ENCODE data around the gene TBC1D2. TPM values are rescaled to one million over a fixed set of nuclear protein-coding genes. Genes with fewer than 3 reads are reported as not detected.
A peak's percentile ranks its signal among the peaks of the same experiment; 100 is the strongest.

TBC1D2 gene
- total and polyA plus RNA-seq, 2 of the 13 experiments (the other 11 are each of a cell fraction or from before 2014, with no cell fraction given), result 2.0 to 2.8 TPM

- TF ChIP-seq NFKB2 (CRISPR knock-in tag; IDR thresholded peaks at IDR 0.05; ENCODE audit: borderline replicate concordance) (peak; percentile 73; the same call in 1 of the 2 replicates), PAX8 (CRISPR knock-in tag; IDR thresholded peaks at IDR 0.05; ENCODE audit: borderline replicate concordance) (no peak), ZMYM3 (CRISPR knock-in tag; IDR thresholded peaks at IDR 0.05) (peak; percentile 68; the same call in 1 of the 2 replicates), STAG1 (CRISPR knock-in tag; IDR thresholded peaks at IDR 0.05) (peak; percentile 69), FOXC1 (CRISPR knock-in tag; IDR thresholded peaks at IDR 0.05; ENCODE audit: borderline replicate concordance) (no peak), TFAP4 (IDR thresholded peaks at IDR 0.05; ENCODE audit: borderline replicate concordance, low read depth) (no peak), BRD4 (CRISPR knock-in tag; IDR thresholded peaks at IDR 0.05) (peak; percentile 78), LCORL (IDR thresholded peaks at IDR 0.05) (no peak), LCORL (CRISPR knock-in tag; IDR thresholded peaks at IDR 0.05) (peak; percentile 70), ZFP37 (CRISPR knock-in tag; IDR thresholded peaks at IDR 0.05; ENCODE audit: borderline replicate concordance) (0 out of 2 replicates have a peak, but pooled peaks have one; percentile 64), HNRNPLL (IDR thresholded peaks at IDR 0.05; ENCODE audit: low read depth, low read length, poor library complexity, severe bottlenecking) (peak; percentile 68), CENPT (CRISPR knock-in tag; IDR thresholded peaks at IDR 0.05; ENCODE audit: low read depth) (no peak), SAFB2 (CRISPR knock-in tag; IDR thresholded peaks at IDR 0.05; ENCODE audit: borderline replicate concordance, low read depth) (peak; percentile 68; the same call in 1 of the 2 replicates), FLYWCH1 (CRISPR knock-in tag; IDR thresholded peaks at IDR 0.05) (no peak), HNRNPH1 (optimal IDR thresholded peaks at IDR 0.05; ENCODE audit: low read depth, low read length) (no peak), KLF6 (CRISPR knock-in tag; IDR thresholded peaks at IDR 0.05) (no peak), ZSCAN20 (CRISPR knock-in tag; IDR thresholded peaks at IDR 0.05; ENCODE audit: borderline replicate concordance) (peak; percentile 74; the same call in 1 of the 2 replicates), KDM6A (CRISPR knock-in tag; IDR thresholded peaks at IDR 0.05; ENCODE audit: low read depth) (no peak)
- TF ChIP-seq, protein P1, sequence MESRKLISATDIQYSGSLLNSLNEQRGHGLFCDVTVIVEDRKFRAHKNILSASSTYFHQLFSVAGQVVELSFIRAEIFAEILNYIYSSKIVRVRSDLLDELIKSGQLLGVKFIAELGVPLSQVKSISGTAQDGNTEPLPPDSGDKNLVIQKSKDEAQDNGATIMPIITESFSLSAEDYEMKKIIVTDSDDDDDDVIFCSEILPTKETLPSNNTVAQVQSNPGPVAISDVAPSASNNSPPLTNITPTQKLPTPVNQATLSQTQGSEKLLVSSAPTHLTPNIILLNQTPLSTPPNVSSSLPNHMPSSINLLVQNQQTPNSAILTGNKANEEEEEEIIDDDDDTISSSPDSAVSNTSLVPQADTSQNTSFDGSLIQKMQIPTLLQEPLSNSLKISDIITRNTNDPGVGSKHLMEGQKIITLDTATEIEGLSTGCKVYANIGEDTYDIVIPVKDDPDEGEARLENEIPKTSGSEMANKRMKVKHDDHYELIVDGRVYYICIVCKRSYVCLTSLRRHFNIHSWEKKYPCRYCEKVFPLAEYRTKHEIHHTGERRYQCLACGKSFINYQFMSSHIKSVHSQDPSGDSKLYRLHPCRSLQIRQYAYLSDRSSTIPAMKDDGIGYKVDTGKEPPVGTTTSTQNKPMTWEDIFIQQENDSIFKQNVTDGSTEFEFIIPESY (CRISPR knock-in tag; IDR thresholded peaks at IDR 0.05), result no peak
- TF ChIP-seq, protein P2, sequence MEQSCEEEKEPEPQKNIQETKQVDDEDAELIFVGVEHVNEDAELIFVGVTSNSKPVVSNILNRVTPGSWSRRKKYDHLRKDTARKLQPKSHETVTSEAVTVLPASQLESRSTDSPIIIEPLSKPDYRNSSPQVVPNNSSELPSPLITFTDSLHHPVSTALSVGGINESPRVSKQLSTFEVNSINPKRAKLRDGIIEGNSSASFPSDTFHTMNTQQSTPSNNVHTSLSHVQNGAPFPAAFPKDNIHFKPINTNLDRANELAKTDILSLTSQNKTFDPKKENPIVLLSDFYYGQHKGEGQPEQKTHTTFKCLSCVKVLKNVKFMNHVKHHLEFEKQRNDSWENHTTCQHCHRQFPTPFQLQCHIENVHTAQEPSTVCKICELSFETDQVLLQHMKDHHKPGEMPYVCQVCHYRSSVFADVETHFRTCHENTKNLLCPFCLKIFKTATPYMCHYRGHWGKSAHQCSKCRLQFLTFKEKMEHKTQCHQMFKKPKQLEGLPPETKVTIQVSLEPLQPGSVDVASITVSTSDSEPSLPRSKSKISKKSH (CRISPR knock-in tag; IDR thresholded peaks at IDR 0.05; ENCODE audit: borderline replicate concordance), result peak; percentile 74; the same call in 1 of the 2 replicates
- TF ChIP-seq, protein P3, sequence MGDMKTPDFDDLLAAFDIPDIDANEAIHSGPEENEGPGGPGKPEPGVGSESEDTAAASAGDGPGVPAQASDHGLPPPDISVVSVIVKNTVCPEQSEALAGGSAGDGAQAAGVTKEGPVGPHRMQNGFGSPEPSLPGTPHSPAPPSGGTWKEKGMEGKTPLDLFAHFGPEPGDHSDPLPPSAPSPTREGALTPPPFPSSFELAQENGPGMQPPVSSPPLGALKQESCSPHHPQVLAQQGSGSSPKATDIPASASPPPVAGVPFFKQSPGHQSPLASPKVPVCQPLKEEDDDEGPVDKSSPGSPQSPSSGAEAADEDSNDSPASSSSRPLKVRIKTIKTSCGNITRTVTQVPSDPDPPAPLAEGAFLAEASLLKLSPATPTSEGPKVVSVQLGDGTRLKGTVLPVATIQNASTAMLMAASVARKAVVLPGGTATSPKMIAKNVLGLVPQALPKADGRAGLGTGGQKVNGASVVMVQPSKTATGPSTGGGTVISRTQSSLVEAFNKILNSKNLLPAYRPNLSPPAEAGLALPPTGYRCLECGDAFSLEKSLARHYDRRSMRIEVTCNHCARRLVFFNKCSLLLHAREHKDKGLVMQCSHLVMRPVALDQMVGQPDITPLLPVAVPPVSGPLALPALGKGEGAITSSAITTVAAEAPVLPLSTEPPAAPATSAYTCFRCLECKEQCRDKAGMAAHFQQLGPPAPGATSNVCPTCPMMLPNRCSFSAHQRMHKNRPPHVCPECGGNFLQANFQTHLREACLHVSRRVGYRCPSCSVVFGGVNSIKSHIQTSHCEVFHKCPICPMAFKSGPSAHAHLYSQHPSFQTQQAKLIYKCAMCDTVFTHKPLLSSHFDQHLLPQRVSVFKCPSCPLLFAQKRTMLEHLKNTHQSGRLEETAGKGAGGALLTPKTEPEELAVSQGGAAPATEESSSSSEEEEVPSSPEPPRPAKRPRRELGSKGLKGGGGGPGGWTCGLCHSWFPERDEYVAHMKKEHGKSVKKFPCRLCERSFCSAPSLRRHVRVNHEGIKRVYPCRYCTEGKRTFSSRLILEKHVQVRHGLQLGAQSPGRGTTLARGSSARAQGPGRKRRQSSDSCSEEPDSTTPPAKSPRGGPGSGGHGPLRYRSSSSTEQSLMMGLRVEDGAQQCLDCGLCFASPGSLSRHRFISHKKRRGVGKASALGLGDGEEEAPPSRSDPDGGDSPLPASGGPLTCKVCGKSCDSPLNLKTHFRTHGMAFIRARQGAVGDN (CRISPR knock-in tag; IDR thresholded peaks at IDR 0.05), result peak; percentile 82
Measured at GRCh38 chr9:98192503-98193335, 62.7 kb downstream of the TBC1D2 start, which contains the start of gene CORO2A (continued).

Measured in HepG2 (cell line).